ENCODE data around the gene TMEM145.

TMEM145 gene

DNA sequence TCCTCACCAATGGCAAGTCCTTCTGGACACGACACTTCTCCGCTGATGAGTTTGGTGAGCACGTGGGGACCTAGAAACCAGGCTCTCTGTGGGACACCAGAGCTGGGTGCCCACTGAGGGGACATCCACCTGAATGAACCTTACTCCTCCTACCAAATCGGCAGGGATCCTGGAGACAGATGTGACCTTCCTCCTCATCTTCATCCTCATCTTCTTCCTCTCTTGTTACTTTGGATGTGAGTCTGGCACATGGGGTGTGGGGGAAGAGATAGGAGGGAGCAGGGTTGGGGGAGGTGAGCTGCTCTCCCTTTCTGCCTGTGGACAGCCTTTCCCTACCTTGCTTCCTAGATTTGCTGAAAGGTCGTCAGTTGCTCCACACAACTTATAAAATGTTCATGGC lies 1.9 kb downstream of the TMEM145 start:
- TF ChIP-seq, protein P1, sequence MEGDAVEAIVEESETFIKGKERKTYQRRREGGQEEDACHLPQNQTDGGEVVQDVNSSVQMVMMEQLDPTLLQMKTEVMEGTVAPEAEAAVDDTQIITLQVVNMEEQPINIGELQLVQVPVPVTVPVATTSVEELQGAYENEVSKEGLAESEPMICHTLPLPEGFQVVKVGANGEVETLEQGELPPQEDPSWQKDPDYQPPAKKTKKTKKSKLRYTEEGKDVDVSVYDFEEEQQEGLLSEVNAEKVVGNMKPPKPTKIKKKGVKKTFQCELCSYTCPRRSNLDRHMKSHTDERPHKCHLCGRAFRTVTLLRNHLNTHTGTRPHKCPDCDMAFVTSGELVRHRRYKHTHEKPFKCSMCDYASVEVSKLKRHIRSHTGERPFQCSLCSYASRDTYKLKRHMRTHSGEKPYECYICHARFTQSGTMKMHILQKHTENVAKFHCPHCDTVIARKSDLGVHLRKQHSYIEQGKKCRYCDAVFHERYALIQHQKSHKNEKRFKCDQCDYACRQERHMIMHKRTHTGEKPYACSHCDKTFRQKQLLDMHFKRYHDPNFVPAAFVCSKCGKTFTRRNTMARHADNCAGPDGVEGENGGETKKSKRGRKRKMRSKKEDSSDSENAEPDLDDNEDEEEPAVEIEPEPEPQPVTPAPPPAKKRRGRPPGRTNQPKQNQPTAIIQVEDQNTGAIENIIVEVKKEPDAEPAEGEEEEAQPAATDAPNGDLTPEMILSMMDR (IDR thresholded peaks at IDR 0.05; ENCODE audit: borderline replicate concordance, insufficient read depth, low read depth, low read length): no peak

GRCh38 chr19:42316223-42317211 lies 3.4 kb downstream of the TMEM145 start:
- no peak overlapping the region for H3K4me3 ChIP-seq (ENCODE audit: low read depth, low read length)

More for the DNA sequence above, 1.9 kb downstream of the TMEM145 start:
- H3K4me3 ChIP-seq (ENCODE audit: low read depth, low read length): no peak overlapping the region

GRCh38 chr19:42317535-42317934 lies 4.4 kb downstream of the TMEM145 start:
- TF ChIP-seq, protein P1 (IDR thresholded peaks at IDR 0.05; ENCODE audit: borderline replicate concordance, insufficient read depth, low read depth, low read length): no peak
- no peak overlapping the region for H3K4me3 ChIP-seq (ENCODE audit: low read depth, low read length)

More at GRCh38 chr19:42316223-42317211, 3.4 kb downstream of the TMEM145 start:
- TF ChIP-seq, protein P1 (IDR thresholded peaks at IDR 0.05; ENCODE audit: borderline replicate concordance, insufficient read depth, low read depth, low read length): no peak

GRCh38 chr19:42322305-42322704 lies 9.2 kb downstream of the TMEM145 start:
- H3K4me3 ChIP-seq (ENCODE audit: low read depth, low read length): no peak overlapping the region
- TF ChIP-seq, protein P1 (IDR thresholded peaks at IDR 0.05; ENCODE audit: borderline replicate concordance, insufficient read depth, low read depth, low read length): no peak

DNA sequence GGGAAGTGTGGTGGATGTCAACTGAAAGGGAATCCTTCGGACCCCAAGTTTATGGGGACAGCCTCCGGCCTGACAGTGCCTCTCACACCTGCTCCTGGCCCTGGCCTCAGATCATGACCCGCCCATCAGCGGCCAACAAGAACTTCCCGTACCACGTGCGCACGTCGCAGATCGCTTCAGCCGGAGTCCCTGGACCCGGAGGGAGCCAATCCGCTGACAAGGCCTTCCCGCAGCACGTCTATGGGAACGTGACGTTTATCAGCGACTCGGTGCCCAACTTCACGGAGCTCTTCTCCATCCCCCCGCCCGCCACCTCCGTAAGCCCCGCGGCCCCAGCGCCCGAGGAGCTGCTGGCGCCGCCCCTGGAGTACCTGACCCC lies 10.4 kb downstream of the TMEM145 start:
- TF ChIP-seq, protein P1 (IDR thresholded peaks at IDR 0.05; ENCODE audit: borderline replicate concordance, insufficient read depth, low read depth, low read length): no peak
- no peak overlapping the region for H3K4me3 ChIP-seq (ENCODE audit: low read depth, low read length)

GRCh38 chr19:42323852-42324654 lies 10.9 kb downstream of the TMEM145 start:
- TF ChIP-seq, protein P1 (IDR thresholded peaks at IDR 0.05; ENCODE audit: borderline replicate concordance, insufficient read depth, low read depth, low read length): 0 out of 2 replicates have a peak, but pooled peaks have one; percentile 22
- H3K4me3 ChIP-seq (ENCODE audit: low read depth, low read length): no peak overlapping the region

Measured in GM12875 (cell line).